Jurkat, Clone E6-1 (cell line): ENCODE measurements around the gene SIGLEC5.

Experiments used
- DNase-seq: peaks from one replicate; pipeline ENCODE4 v3.0.0-alpha.2; 2011; ENCODE audit warnings: low read depth, low spot score
- H3K4me3 ChIP-seq: 2 replicates; pipeline ENCODE4 v1.5.1; 2011; ENCODE audit warnings: mild to moderate bottlenecking, low read length, control low read depth, moderate library complexity

Gene SIGLEC5

GRCh38 chr19:51593138-51593890 is 36.9 kb downstream of the SIGLEC5 start:
- H3K4me3 ChIP-seq = peak overlapping the region; percentile 95
- DNase-seq = no peak

- no peak overlapping the region for H3K4me3 ChIP-seq
- no peak for DNase-seq
Measured at GRCh38 chr19:51592521-51592920, 37.7 kb downstream of the SIGLEC5 start.

- no peak for DNase-seq
- H3K4me3 ChIP-seq = no peak overlapping the region
Measured at GRCh38 chr19:51590441-51590840, 39.8 kb downstream of the SIGLEC5 start.

GRCh38 chr19:51589511-51589910 is 40.7 kb downstream of the SIGLEC5 start:
- no peak overlapping the region for H3K4me3 ChIP-seq
- DNase-seq = no peak

- no peak for DNase-seq
- no peak overlapping the region for H3K4me3 ChIP-seq
Measured at GRCh38 chr19:51587264-51588191, 42.7 kb downstream of the SIGLEC5 start.

GRCh38 chr19:51586799-51587198 is 43.4 kb downstream of the SIGLEC5 start:
- DNase-seq = no peak
- no peak overlapping the region for H3K4me3 ChIP-seq

GRCh38 chr19:51586103-51586728 is 44.0 kb downstream of the SIGLEC5 start:
- no peak overlapping the region for H3K4me3 ChIP-seq
- DNase-seq = no peak

- no peak overlapping the region for H3K4me3 ChIP-seq
- no peak for DNase-seq
Measured at GRCh38 chr19:51576850-51577249, 53.4 kb downstream of the SIGLEC5 start.

- H3K4me3 ChIP-seq = no peak overlapping the region
- DNase-seq = no peak
Measured at GRCh38 chr19:51573331-51573730, 56.9 kb downstream of the SIGLEC5 start.

GRCh38 chr19:51572908-51573307 is 57.3 kb downstream of the SIGLEC5 start:
- DNase-seq = no peak
- no peak overlapping the region for H3K4me3 ChIP-seq

GRCh38 chr19:51572410-51572809 is 57.8 kb downstream of the SIGLEC5 start:
- no peak for DNase-seq
- peak overlapping the region; percentile 87 for H3K4me3 ChIP-seq

GRCh38 chr19:51571599-51571998 is 58.6 kb downstream of the SIGLEC5 start:
- no peak for DNase-seq
- H3K4me3 ChIP-seq = peak overlapping the region; percentile 87

GRCh38 chr19:51570962-51571575 is 59.1 kb downstream of the SIGLEC5 start, which contains the start of gene ZNF175:
Gene ZNF175 (plus strand): TSS chr19:51571283. CDS start chr19:51573330, 2,047 bp downstream.
- H3K4me3 ChIP-seq = peak within 1 kb of the TSS; percentile 87
- peak; percentile 97 for DNase-seq

- H3K4me3 ChIP-seq = no peak overlapping the region
- DNase-seq = no peak
Measured at GRCh38 chr19:51568456-51568855, 61.7 kb downstream of the SIGLEC5 start.

- no peak for DNase-seq
- no peak overlapping the region for H3K4me3 ChIP-seq
Measured at GRCh38 chr19:51567583-51567982, 62.6 kb downstream of the SIGLEC5 start.

GRCh38 chr19:51566489-51567100 is 63.6 kb downstream of the SIGLEC5 start:
- no peak overlapping the region for H3K4me3 ChIP-seq
- peak; percentile 49 for DNase-seq

GRCh38 chr19:51565583-51565982 is 64.6 kb downstream of the SIGLEC5 start:
- H3K4me3 ChIP-seq = no peak overlapping the region
- DNase-seq = no peak

GRCh38 chr19:51564791-51565190 is 65.4 kb downstream of the SIGLEC5 start:
- H3K4me3 ChIP-seq = no peak overlapping the region
- peak; percentile 67 for DNase-seq
